Caco-2 (cell line): ENCODE measurements around the gene TEX19. TPM values are rescaled to one million over a fixed set of nuclear protein-coding genes. Genes with fewer than 3 reads are reported as not detected.
"Not testable (repeated sequence)": the region's sequence is repeated elsewhere in the genome, so short reads cannot be mapped to it uniquely, and the experiment has no call there.

Experiments
- BruUV-seq: library from RNA; stranded (reverse); fragments of 400-500 nt; replicated peaks from 2 replicates; lab custom pipeline; 2021; lab: Mats Ljungman, UMichigan
- CTCF ChIA-PET: fragments of 300-600 bp; sonication (Branson Sonifier 250); formaldehyde crosslinking; loops from one replicate; lab custom pipeline; 2022; ENCODE audit warnings: antibody characterized with exemption; lab: Charles Lee
- POLR2A ChIA-PET: fragments of 300-600 bp; sonication (Branson Sonifier 250); formaldehyde crosslinking; loops from one replicate; lab custom pipeline; 2022; ENCODE audit warnings: antibody characterized with exemption; lab: Charles Lee
- DNase-seq, 2 experiments: peaks; one replicate each; pipeline versions ENCODE4 v3.0.0 to v3.0.0-alpha.2; 2020 to 2022
- H3K27me3 ChIP-seq: replicated peaks from 2 replicates; pipeline ENCODE4 v1.6.0; 2011; ENCODE audit warnings: low read length; ENCODE audit not compliant: control insufficient read depth, insufficient read depth
- H3K36me3 ChIP-seq: 2 replicates; pipeline ENCODE4 v1.5.1; 2011; ENCODE audit warnings: low read length; ENCODE audit not compliant: control insufficient read depth, insufficient read depth
- H3K4me1 ChIP-seq: fragments of 250-450 bp; sonication (Bioruptor Pico); 2 replicates; pipeline ENCODE4 v1.5.1; 2020; ENCODE audit warnings: mild to moderate bottlenecking
- H3K4me3 ChIP-seq: 2 replicates; pipeline ENCODE4 v1.5.1; 2011; ENCODE audit warnings: low read depth, mild to moderate bottlenecking, control low read depth, low read length
- H3K9me3 ChIP-seq: fragments of 250-450 bp; sonication (Bioruptor Pico); 2 replicates; pipeline ENCODE4 v1.5.1; 2020; ENCODE audit warnings: mild to moderate bottlenecking, moderate library complexity
- H3K27ac Mint-ChIP-seq: one replicate; pipeline ENCODE4 v1.8.0; 2022; ENCODE audit warnings: mixed read lengths; ENCODE audit not compliant: unreplicated experiment
- H3K27me3 Mint-ChIP-seq: one replicate; pipeline ENCODE4 v1.8.0; 2022; ENCODE audit warnings: mixed read lengths; ENCODE audit not compliant: insufficient read depth, unreplicated experiment
- H3K36me3 Mint-ChIP-seq: one replicate; pipeline ENCODE4 v1.8.0; 2022; ENCODE audit warnings: mild to moderate bottlenecking, mixed read lengths; ENCODE audit not compliant: insufficient read depth, unreplicated experiment
- H3K4me1 Mint-ChIP-seq: one replicate; pipeline ENCODE4 v1.8.0; 2022; ENCODE audit warnings: low read depth, mixed read lengths; ENCODE audit not compliant: unreplicated experiment
- H3K4me3 Mint-ChIP-seq: one replicate; pipeline ENCODE4 v1.8.0; 2022; ENCODE audit warnings: mild to moderate bottlenecking, moderate library complexity, mixed read lengths; ENCODE audit not compliant: unreplicated experiment
- H3K9me3 Mint-ChIP-seq: one replicate; pipeline ENCODE4 v1.8.0; 2022; ENCODE audit warnings: mixed read lengths; ENCODE audit not compliant: unreplicated experiment
- CTCF ChIP-seq, 2 experiments: fragments of 200-600 bp in 1 of 2; IDR thresholded peaks; 1 replicate in 1 of 2; 2 replicates in 1 of 2; pipeline versions ENCODE4 v1.5.1 to v1.8.0; 2011 to 2022; ENCODE audit warnings: antibody characterized with exemption in 1 of 2, control low read depth in 1 of 2, inconsistent platforms in 1 of 2, low read depth in 1 of 2, low read length in 1 of 2, mild to moderate bottlenecking in 1 of 2, moderate library complexity in 1 of 2; ENCODE audit not compliant: insufficient read depth in 1 of 2, severe bottlenecking in 1 of 2, unreplicated experiment in 1 of 2
- intact Hi-C: fragments of 100-400 bp; cut with micrococcal nuclease; formaldehyde crosslinking; loops from one replicate; pipeline ENCODE4 v1.10.0; 2022; ENCODE audit not compliant: unreplicated experiment
- total RNA-seq: library from RNA; stranded (reverse); gene quantifications from 2 replicates; pipeline ENCODE4 v1.2.3, GENCODE V29; 2022

The TEX19 gene
- total RNA-seq, 1 experiment from 2014 or later: 4.2 TPM

GRCh38 chr17:82408938-82409318 lies 49.9 kb downstream of the TEX19 start:
- no TSS peak for BruUV-seq
- no peak overlapping the region for H3K27ac Mint-ChIP-seq
- no peaks in the 10 kb centered on the region; the same call in 1 of the 2 replicates for H3K36me3 ChIP-seq
- no peaks in the 10 kb centered on the region for H3K9me3 Mint-ChIP-seq
- TF ChIP-seq CTCF (IDR thresholded peaks at IDR 0.05; ENCODE audit: insufficient read depth in 1 of 2, low read depth in 1 of 2, low read length in 1 of 2, severe bottlenecking in 1 of 2, unreplicated experiment in 1 of 2): no peak
- H3K27me3 Mint-ChIP-seq: no peaks in the 10 kb centered on the region
- peaks cover 4% of the 10 kb centered on the region for H3K36me3 Mint-ChIP-seq
- ChIA-PET POLR2A (no interaction called here), CTCF (no interaction called here)
- intact Hi-C loops: no loop called here
- H3K27me3 ChIP-seq: no peaks in the 10 kb centered on the region
- no peaks in the 10 kb centered on the region for H3K9me3 ChIP-seq
- no peaks in the 10 kb centered on the region for H3K4me1 ChIP-seq
- no peak overlapping the region for H3K4me3 Mint-ChIP-seq
- H3K4me1 Mint-ChIP-seq: no peaks in the 10 kb centered on the region
- no peak overlapping the region for H3K4me3 ChIP-seq
- DNase-seq: no peak

- intact Hi-C loops: loop anchor here (5.0 kb wide), 1 partner anchor 58 kb away; no protein-coding TSS in a partner anchor
- Histone ChIP-seq H3K4me1 (no peaks in the 10 kb centered on the region), H3K27me3 (no peaks in the 10 kb centered on the region), H3K4me3 (no peak overlapping the region), H3K36me3 (no peaks in the 10 kb centered on the region; the same call in 1 of the 2 replicates), H3K9me3 (no peaks in the 10 kb centered on the region)
- H3K36me3 Mint-ChIP-seq: no peaks in the 10 kb centered on the region
- H3K4me3 Mint-ChIP-seq: no peak overlapping the region
- ChIA-PET CTCF (no interaction called here), POLR2A (no interaction called here)
- no peaks in the 10 kb centered on the region for H3K9me3 Mint-ChIP-seq
- no peaks in the 10 kb centered on the region for H3K4me1 Mint-ChIP-seq
- TF ChIP-seq CTCF (IDR thresholded peaks at IDR 0.05; ENCODE audit: insufficient read depth in 1 of 2, low read depth in 1 of 2, low read length in 1 of 2, severe bottlenecking in 1 of 2, unreplicated experiment in 1 of 2): no peak
- no TSS peak for BruUV-seq
- no peaks in the 10 kb centered on the region for H3K27me3 Mint-ChIP-seq
- no peak overlapping the region for H3K27ac Mint-ChIP-seq
- DNase-seq: no peak
Observed at GRCh38 chr17:82410014-82410716, 51.1 kb downstream of the TEX19 start.

- H3K4me3 Mint-ChIP-seq: no peak overlapping the region
- no peak for TF ChIP-seq CTCF (IDR thresholded peaks at IDR 0.05; ENCODE audit: insufficient read depth in 1 of 2, low read depth in 1 of 2, low read length in 1 of 2, severe bottlenecking in 1 of 2, unreplicated experiment in 1 of 2)
- CTCF ChIA-PET: no interaction called here
- no peaks in the 10 kb centered on the region for H3K4me1 ChIP-seq
- intact Hi-C loops: loop anchor here (5.0 kb wide), 1 partner anchor 59 kb away; no protein-coding TSS in a partner anchor
- no peaks in the 10 kb centered on the region for H3K36me3 Mint-ChIP-seq
- POLR2A ChIA-PET: no interaction called here
- H3K27me3 Mint-ChIP-seq: no peaks in the 10 kb centered on the region
- BruUV-seq: no TSS peak
- no peaks in the 10 kb centered on the region for H3K27me3 ChIP-seq
- H3K4me1 Mint-ChIP-seq: no peaks in the 10 kb centered on the region
- no peak overlapping the region for H3K4me3 ChIP-seq
- H3K27ac Mint-ChIP-seq: no peak overlapping the region
- DNase-seq: no peak
- H3K9me3 ChIP-seq: no peaks in the 10 kb centered on the region
- H3K36me3 ChIP-seq: peaks cover 2% of the 10 kb centered on the region; the same call in 1 of the 2 replicates
- H3K9me3 Mint-ChIP-seq: no peaks in the 10 kb centered on the region
Observed at GRCh38 chr17:82411396-82412053, 52.5 kb downstream of the TEX19 start.

- BruUV-seq, POLR2A ChIA-PET, H3K4me1 Mint-ChIP-seq: not testable (repeated sequence)
Observed at GRCh38 chr17:82412081-82412480, 53.0 kb downstream of the TEX19 start.

More at GRCh38 chr17:82412081-82412480, 53.0 kb downstream of the TEX19 start:
- H3K9me3 Mint-ChIP-seq, H3K27me3 ChIP-seq, CTCF ChIA-PET, H3K36me3 Mint-ChIP-seq, DNase-seq, H3K4me3 ChIP-seq, H3K36me3 ChIP-seq, H3K9me3 ChIP-seq, H3K27me3 Mint-ChIP-seq, H3K27ac Mint-ChIP-seq, H3K4me1 ChIP-seq, H3K4me3 Mint-ChIP-seq: not testable (repeated sequence)
- intact Hi-C loops: loop anchor here (5.0 kb wide), 1 partner anchor 60 kb away; no protein-coding TSS in a partner anchor
